WTC11 (cell line): ENCODE data around the gene VAMP4.

Experiments used
- AR ChIP-seq: fragments of 250-450 bp; sonication (Bioruptor Pico); IDR thresholded peaks from 2 replicates; pipeline ENCODE4 v1.9.0; 2021; ENCODE audit warnings: mild to moderate bottlenecking
- ATF3 ChIP-seq: sonication (generic); formaldehyde crosslinking; conservative IDR thresholded peaks from 2 replicates; pipeline ENCODE4 v1.8.1; 2022; ENCODE audit warnings: mild to moderate bottlenecking, missing genetic modification reagents
- CTCF ChIP-seq: fragments of 200-600 bp; IDR thresholded peaks from 2 replicates; pipeline ENCODE4 v1.8.0; 2022; ENCODE audit warnings: antibody characterized with exemption
- ELF4 ChIP-seq: sonication (generic); formaldehyde crosslinking; IDR thresholded peaks from 2 replicates; pipeline ENCODE4 v1.8.1; 2022; ENCODE audit warnings: low read depth, mild to moderate bottlenecking, moderate library complexity, missing genetic modification reagents
- ESRRA ChIP-seq: sonication (generic); formaldehyde crosslinking; IDR thresholded peaks from 2 replicates; pipeline ENCODE4 v1.8.1; 2022; ENCODE audit warnings: mild to moderate bottlenecking, missing genetic modification reagents, borderline replicate concordance
- FOXJ3 ChIP-seq: sonication (generic); formaldehyde crosslinking; IDR thresholded peaks from 2 replicates; pipeline ENCODE4 v1.9.0; 2021; ENCODE audit warnings: missing genetic modification reagents, mild to moderate bottlenecking, borderline replicate concordance
- MXD4 ChIP-seq: fragments of 250-450 bp; sonication (Bioruptor Pico); IDR thresholded peaks from 2 replicates; pipeline ENCODE4 v1.8.0; 2021; ENCODE audit warnings: mild to moderate bottlenecking, moderate library complexity, borderline replicate concordance
- NR2C2 ChIP-seq: sonication (generic); formaldehyde crosslinking; IDR thresholded peaks from 2 replicates; pipeline ENCODE4 v1.8.0; 2022; ENCODE audit warnings: mild to moderate bottlenecking, missing genetic modification reagents
- TCF7 ChIP-seq: sonication (generic); formaldehyde crosslinking; IDR thresholded peaks from 2 replicates; pipeline ENCODE4 v1.8.0; 2022; ENCODE audit warnings: mild to moderate bottlenecking, low read depth, missing genetic modification reagents, moderate library complexity
- TEAD4 ChIP-seq: sonication (generic); formaldehyde crosslinking; IDR thresholded peaks from 2 replicates; pipeline ENCODE4 v1.8.0; 2022; ENCODE audit warnings: mild to moderate bottlenecking, missing genetic modification reagents
- TP53 ChIP-seq: sonication (generic); formaldehyde crosslinking; IDR thresholded peaks from 2 replicates; pipeline ENCODE4 v1.8.1; 2023; ENCODE audit warnings: mild to moderate bottlenecking, missing genetic modification reagents
- USF2 ChIP-seq: sonication (generic); formaldehyde crosslinking; IDR thresholded peaks from 2 replicates; pipeline ENCODE4 v1.8.1; 2023; ENCODE audit warnings: mild to moderate bottlenecking, missing genetic modification reagents, moderate library complexity
- ZNF263 ChIP-seq: sonication (generic); formaldehyde crosslinking; IDR thresholded peaks from 2 replicates; pipeline ENCODE4 v1.8.1; 2022; ENCODE audit warnings: low read depth, mild to moderate bottlenecking, moderate library complexity, missing genetic modification reagents

GRCh38 chr1:171680339-171680738 is 61.5 kb downstream of the VAMP4 start:
- TF ChIP-seq CTCF (no peak), TEAD4 (CRISPR knock-in tag) (no peak), ELF4 (no peak), ESRRA (CRISPR knock-in tag) (no peak), ATF3 (CRISPR knock-in tag) (no peak), NR2C2 (no peak), TP53 (CRISPR knock-in tag) (no peak), MXD4 (CRISPR knock-in tag) (no peak), FOXJ3 (CRISPR knock-in tag) (no peak), AR (CRISPR knock-in tag) (no peak), ZNF263 (CRISPR knock-in tag) (no peak), USF2 (CRISPR knock-in tag) (no peak), TCF7 (CRISPR knock-in tag) (no peak)
